Loucy (cell line): ENCODE results near the gene DAPK1.

ENCODE experiments used
- EZH2phosphoT487 ChIP-seq: fragments of 200-600 bp; IDR thresholded peaks from 2 replicates; pipeline ENCODE4 v1.6.1; 2018; ENCODE audit warnings: antibody characterized with exemption, mild to moderate bottlenecking, moderate library complexity, borderline replicate concordance
- TF ChIP-seq, protein P1 (sequence below): fragments of 200-600 bp; sonication (generic); conservative IDR thresholded peaks from 2 replicates; pipeline ENCODE4 v1.5.1; 2014; ENCODE audit warnings: mild to moderate bottlenecking, antibody characterized with exemption, low read length

GRCh38 chr9:87550253-87550954, 52.7 kb downstream of the DAPK1 start:
- TF ChIP-seq, protein P1, sequence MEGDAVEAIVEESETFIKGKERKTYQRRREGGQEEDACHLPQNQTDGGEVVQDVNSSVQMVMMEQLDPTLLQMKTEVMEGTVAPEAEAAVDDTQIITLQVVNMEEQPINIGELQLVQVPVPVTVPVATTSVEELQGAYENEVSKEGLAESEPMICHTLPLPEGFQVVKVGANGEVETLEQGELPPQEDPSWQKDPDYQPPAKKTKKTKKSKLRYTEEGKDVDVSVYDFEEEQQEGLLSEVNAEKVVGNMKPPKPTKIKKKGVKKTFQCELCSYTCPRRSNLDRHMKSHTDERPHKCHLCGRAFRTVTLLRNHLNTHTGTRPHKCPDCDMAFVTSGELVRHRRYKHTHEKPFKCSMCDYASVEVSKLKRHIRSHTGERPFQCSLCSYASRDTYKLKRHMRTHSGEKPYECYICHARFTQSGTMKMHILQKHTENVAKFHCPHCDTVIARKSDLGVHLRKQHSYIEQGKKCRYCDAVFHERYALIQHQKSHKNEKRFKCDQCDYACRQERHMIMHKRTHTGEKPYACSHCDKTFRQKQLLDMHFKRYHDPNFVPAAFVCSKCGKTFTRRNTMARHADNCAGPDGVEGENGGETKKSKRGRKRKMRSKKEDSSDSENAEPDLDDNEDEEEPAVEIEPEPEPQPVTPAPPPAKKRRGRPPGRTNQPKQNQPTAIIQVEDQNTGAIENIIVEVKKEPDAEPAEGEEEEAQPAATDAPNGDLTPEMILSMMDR = no peak
- no peak for TF ChIP-seq EZH2phosphoT487
